Neural progenitor cell (in vitro differentiated cells): ENCODE measurements around the gene DOK4. TPM values are rescaled to one million over a fixed set of nuclear protein-coding genes. Genes with fewer than 3 reads are reported as not detected.
A peak's percentile ranks its signal among the peaks of the same experiment; 100 is the strongest.

Experiments used
- DNase-seq: peaks from one replicate; pipeline ENCODE4 v3.0.0-alpha.2; 2016; ENCODE audit warnings: low spot score
- H2AFZ ChIP-seq: fragments of 200-600 bp; sonication (generic); replicated peaks from 2 replicates; pipeline ENCODE4 v1.6.1; 2016; ENCODE audit warnings: antibody characterized with exemption
- H3F3A ChIP-seq: fragments of 200-600 bp; sonication (generic); 2 replicates; pipeline ENCODE4 v1.6.1; 2016; ENCODE audit warnings: antibody characterized with exemption, low read depth
- H3K27ac ChIP-seq: fragments of 200-600 bp; sonication (generic); 2 replicates; pipeline ENCODE4 v1.5.1; 2016; ENCODE audit warnings: mild to moderate bottlenecking
- H3K27me3 ChIP-seq: fragments of 200-600 bp; sonication (generic); 2 replicates; pipeline ENCODE4 v1.6.1; 2016; ENCODE audit warnings: mild to moderate bottlenecking, moderate library complexity
- H3K36me3 ChIP-seq: fragments of 200-600 bp; sonication (generic); 2 replicates; pipeline ENCODE4 v1.5.1; 2016
- H3K4me1 ChIP-seq: fragments of 200-600 bp; sonication (generic); 2 replicates; pipeline ENCODE4 v1.6.1; 2016; ENCODE audit warnings: mixed run types
- H3K4me2 ChIP-seq: fragments of 200-600 bp; sonication (generic); 2 replicates; pipeline ENCODE4 v1.6.1; 2016
- H3K4me3 ChIP-seq: fragments of 200-600 bp; sonication (generic); 2 replicates; pipeline ENCODE4 v1.5.1; 2016
- H3K79me2 ChIP-seq: fragments of 200-600 bp; sonication (generic); 2 replicates; pipeline ENCODE4 v1.6.1; 2016; ENCODE audit warnings: low read depth
- H3K9ac ChIP-seq: fragments of 200-600 bp; sonication (generic); 2 replicates; pipeline ENCODE4 v1.6.1; 2016
- H3K9me3 ChIP-seq: fragments of 200-600 bp; sonication (generic); 2 replicates; pipeline ENCODE4 v1.5.1; 2016; ENCODE audit warnings: low read depth
- H4K20me1 ChIP-seq: fragments of 200-600 bp; sonication (generic); 2 replicates; pipeline ENCODE4 v1.6.1; 2016; ENCODE audit warnings: low read depth
- H3K27ac Mint-ChIP-seq: 3 replicates; pipeline ENCODE4 v1.8.0; 2021; ENCODE audit warnings: mixed read lengths
- H3K27me3 Mint-ChIP-seq: 2 replicates; pipeline ENCODE4 v1.8.0; 2022; ENCODE audit warnings: low read depth, mild to moderate bottlenecking, inconsistent platforms, moderate library complexity, mixed read lengths; ENCODE audit not compliant: insufficient read depth
- H3K36me3 Mint-ChIP-seq: 3 replicates; pipeline ENCODE4 v1.8.0; 2021; ENCODE audit warnings: mixed read lengths
- H3K4me1 Mint-ChIP-seq: 3 replicates; pipeline ENCODE4 v1.8.0; 2021; ENCODE audit warnings: mixed read lengths
- H3K4me3 Mint-ChIP-seq: 3 replicates; pipeline ENCODE4 v1.8.0; 2021; ENCODE audit warnings: mild to moderate bottlenecking, moderate library complexity, mixed read lengths
- H3K9me3 Mint-ChIP-seq: 3 replicates; pipeline ENCODE4 v1.8.0; 2020; ENCODE audit warnings: mixed read lengths
- EZH2 ChIP-seq: fragments of 200-600 bp; sonication (generic); IDR thresholded peaks from 2 replicates; pipeline ENCODE4 v1.6.1; 2017; ENCODE audit warnings: antibody characterized with exemption, mild to moderate bottlenecking, moderate library complexity
- EZH2phosphoT487 ChIP-seq: fragments of 200-600 bp; sonication (generic); IDR thresholded peaks from 2 replicates; pipeline ENCODE4 v1.6.1; 2017; ENCODE audit warnings: antibody characterized with exemption
- total RNA-seq: library from RNA; depleted of rRNA; stranded (reverse); fragments of >200 nt; gene quantifications from 2 replicates; pipeline ENCODE4 v1.2.3, GENCODE V29; 2015; ENCODE audit warnings: low replicate concordance
- TF ChIP-seq, protein P1 (sequence below): fragments of 200-600 bp; sonication (generic); IDR thresholded peaks from 2 replicates; pipeline ENCODE4 v1.5.1; 2017; ENCODE audit warnings: antibody characterized with exemption, mild to moderate bottlenecking

The DOK4 gene
- total RNA-seq, 1 donor from 2014 or later, result 10.5 TPM

DNA sequence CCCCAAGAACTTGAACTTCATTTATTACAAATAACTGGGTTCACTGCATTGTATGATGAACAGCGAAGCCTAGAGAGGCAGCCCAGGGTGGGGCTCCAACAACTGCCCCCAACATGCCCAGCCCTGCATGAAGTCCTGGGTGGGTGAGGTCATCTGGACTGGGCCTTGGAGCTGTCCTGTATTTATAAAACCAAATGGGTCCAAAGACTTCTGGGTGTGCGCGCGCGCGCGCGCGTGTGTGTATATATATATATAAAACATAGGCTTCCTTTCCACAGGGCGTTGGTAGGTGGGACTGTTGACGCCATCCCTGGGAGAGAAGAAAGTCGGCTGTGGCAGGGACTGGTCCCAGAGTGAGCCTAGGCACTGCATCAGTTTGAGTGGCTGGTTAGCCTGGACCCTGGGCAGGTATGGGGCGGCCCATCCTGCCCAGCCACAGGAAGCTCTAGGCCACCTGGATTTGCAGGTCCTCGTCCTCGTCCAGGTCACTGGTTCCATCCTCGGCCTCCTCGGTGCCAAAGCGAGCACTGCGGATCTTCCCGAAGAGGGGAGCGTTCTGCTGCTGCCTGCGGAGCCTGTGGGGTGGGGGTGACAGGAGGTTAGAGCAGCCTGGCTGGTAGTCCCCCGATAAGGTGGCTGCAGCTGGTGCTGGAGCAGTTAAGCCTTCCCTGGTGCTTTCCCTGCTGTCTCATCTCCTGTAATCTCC is 26.2 kb upstream of the DOK4 start:
- Mint-ChIP-seq H3K4me1 (peaks cover 22% of the 10 kb centered on the region), H3K4me3 (no peak overlapping the region), H3K36me3 (peaks cover 5% of the 10 kb centered on the region), H3K9me3 (no peaks in the 10 kb centered on the region), H3K27me3 (peaks cover 8% of the 10 kb centered on the region), H3K27ac (peak overlapping the region; percentile 37)
- no peak for TF ChIP-seq EZH2phosphoT487
- TF ChIP-seq, protein P1, sequence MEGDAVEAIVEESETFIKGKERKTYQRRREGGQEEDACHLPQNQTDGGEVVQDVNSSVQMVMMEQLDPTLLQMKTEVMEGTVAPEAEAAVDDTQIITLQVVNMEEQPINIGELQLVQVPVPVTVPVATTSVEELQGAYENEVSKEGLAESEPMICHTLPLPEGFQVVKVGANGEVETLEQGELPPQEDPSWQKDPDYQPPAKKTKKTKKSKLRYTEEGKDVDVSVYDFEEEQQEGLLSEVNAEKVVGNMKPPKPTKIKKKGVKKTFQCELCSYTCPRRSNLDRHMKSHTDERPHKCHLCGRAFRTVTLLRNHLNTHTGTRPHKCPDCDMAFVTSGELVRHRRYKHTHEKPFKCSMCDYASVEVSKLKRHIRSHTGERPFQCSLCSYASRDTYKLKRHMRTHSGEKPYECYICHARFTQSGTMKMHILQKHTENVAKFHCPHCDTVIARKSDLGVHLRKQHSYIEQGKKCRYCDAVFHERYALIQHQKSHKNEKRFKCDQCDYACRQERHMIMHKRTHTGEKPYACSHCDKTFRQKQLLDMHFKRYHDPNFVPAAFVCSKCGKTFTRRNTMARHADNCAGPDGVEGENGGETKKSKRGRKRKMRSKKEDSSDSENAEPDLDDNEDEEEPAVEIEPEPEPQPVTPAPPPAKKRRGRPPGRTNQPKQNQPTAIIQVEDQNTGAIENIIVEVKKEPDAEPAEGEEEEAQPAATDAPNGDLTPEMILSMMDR, result no peak
- TF ChIP-seq EZH2, result no peak
- Histone ChIP-seq H3F3A (peaks cover 5% of the 10 kb centered on the region), H3K36me3 (no peaks in the 10 kb centered on the region), H3K4me1 (peaks cover 8% of the 10 kb centered on the region), H3K9ac (no peak overlapping the region), H3K27ac (no peak overlapping the region), H2AFZ (no peak overlapping the region), H3K27me3 (no peaks in the 10 kb centered on the region), H3K79me2 (no peaks in the 10 kb centered on the region), H3K4me2 (no peak overlapping the region), H4K20me1 (no peaks in the 10 kb centered on the region), H3K9me3 (no peaks in the 10 kb centered on the region), H3K4me3 (no peak overlapping the region)
- DNase-seq, result no peak

DNA sequence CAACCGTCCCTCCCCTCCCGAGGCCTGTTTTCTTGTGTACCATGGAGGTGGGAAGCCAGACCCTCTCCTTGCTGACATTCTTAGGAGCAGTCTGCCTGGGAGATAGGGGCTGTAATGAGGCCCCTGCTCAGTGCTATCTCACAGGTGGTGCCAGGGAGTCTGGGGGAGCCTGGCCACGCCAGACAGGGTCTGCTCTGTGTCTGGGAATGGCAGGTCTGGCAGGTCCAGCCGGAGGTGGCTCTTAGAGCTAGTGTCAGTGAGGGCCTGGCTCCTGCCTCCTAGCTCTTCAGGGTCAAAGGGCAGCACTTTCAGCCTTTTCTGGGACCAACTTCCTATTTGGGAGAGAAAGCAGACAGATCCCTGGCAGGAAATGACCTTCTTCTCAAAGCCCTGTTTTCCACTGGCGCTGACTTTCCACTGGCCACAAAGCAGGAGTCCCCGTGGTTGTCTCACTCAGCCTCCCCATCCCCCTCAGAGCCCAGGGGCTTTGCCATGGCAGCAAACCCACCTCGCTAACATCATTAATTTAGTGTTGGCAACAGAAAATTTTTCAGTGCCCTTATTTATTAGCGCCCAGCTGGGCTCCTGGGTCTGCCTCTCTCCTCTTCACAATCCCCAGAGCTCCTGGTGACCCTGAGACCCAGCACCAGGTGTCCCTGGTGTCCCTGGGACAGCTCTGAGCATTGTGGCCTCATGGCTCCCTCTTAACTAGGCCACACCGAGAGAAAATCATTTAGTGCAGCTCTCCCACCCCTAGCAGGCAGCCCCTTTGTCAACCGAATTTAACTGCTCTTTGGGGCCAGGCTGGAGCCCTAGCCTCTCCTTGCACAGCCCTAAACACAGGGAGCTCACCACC is 24.0 kb upstream of the DOK4 start:
- Mint-ChIP-seq H3K4me1 (peaks cover 31% of the 10 kb centered on the region), H3K36me3 (peaks cover 2% of the 10 kb centered on the region), H3K9me3 (no peaks in the 10 kb centered on the region), H3K4me3 (no peak overlapping the region), H3K27ac (peak overlapping the region; percentile 39), H3K27me3 (peaks cover 10% of the 10 kb centered on the region)
- no peak for DNase-seq
- H3K4me2 ChIP-seq, result no peak overlapping the region
- no peak overlapping the region for H2AFZ ChIP-seq
- no peak overlapping the region for H3K27ac ChIP-seq
- no peaks in the 10 kb centered on the region for H3K79me2 ChIP-seq
- H3F3A ChIP-seq, result peaks cover 5% of the 10 kb centered on the region
- no peaks in the 10 kb centered on the region for H3K36me3 ChIP-seq
- H3K27me3 ChIP-seq, result no peaks in the 10 kb centered on the region
- H3K4me3 ChIP-seq, result no peak overlapping the region
- peaks cover 11% of the 10 kb centered on the region for H3K4me1 ChIP-seq
- no peak for TF ChIP-seq EZH2phosphoT487
- no peak for TF ChIP-seq EZH2
- TF ChIP-seq, protein P1, result no peak
- no peak overlapping the region for H3K9ac ChIP-seq
- H3K9me3 ChIP-seq, result no peaks in the 10 kb centered on the region
- no peaks in the 10 kb centered on the region for H4K20me1 ChIP-seq

DNA sequence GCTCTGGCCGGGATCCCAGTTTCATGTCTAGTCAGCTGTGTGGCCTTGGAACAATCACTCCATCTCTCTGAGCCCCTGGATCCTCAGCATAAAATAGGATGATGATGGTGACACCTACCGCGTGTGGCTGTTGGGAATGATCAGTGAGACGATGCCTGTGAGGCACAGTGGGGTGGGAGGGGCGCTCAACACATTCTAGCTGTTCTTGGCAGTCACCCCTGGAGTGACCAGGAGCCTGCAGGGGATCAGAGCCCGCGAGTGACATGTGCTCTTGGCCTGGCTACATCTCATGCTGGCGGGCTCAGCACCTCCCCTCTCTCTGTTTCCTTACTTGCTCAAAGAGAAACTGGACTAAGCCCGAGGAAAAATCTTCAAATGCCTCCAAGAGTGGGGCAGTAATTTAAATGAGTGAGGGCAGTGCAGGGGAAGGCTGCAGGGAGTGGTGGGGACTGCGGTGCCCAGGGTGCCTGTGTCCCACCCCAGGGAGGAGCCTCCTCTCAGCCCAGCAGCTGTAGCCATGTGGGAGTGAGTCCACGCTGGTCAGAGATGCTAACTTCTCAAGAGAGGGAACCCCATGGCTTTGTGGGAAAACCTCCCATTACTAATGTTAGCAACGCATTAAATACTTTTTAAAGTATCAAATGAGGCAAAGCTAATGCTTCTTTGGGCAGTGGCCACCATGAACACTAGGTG is 23.1 kb upstream of the DOK4 start:
- H3K4me3 Mint-ChIP-seq, result no peak overlapping the region
- H3K79me2 ChIP-seq, result no peaks in the 10 kb centered on the region
- no peak overlapping the region for H3K27ac ChIP-seq
- H3K9me3 ChIP-seq, result no peaks in the 10 kb centered on the region
- no peak overlapping the region for H3K9ac ChIP-seq
- H3K36me3 ChIP-seq, result no peaks in the 10 kb centered on the region
- H3K9me3 Mint-ChIP-seq, result no peaks in the 10 kb centered on the region
- H3K4me2 ChIP-seq, result no peak overlapping the region
- H3K36me3 Mint-ChIP-seq, result peaks cover 2% of the 10 kb centered on the region
- H3K4me1 Mint-ChIP-seq, result peaks cover 31% of the 10 kb centered on the region
- DNase-seq, result no peak
- peaks cover 11% of the 10 kb centered on the region for H3K4me1 ChIP-seq
- H2AFZ ChIP-seq, result no peak overlapping the region
- no peaks in the 10 kb centered on the region for H4K20me1 ChIP-seq
- peaks cover 10% of the 10 kb centered on the region for H3K27me3 Mint-ChIP-seq
- peak overlapping the region; percentile 42 for H3K27ac Mint-ChIP-seq
- H3F3A ChIP-seq, result peaks cover 5% of the 10 kb centered on the region
- no peaks in the 10 kb centered on the region for H3K27me3 ChIP-seq
- TF ChIP-seq, protein P1, result no peak
- TF ChIP-seq EZH2 (no peak), EZH2phosphoT487 (no peak)
- no peak overlapping the region for H3K4me3 ChIP-seq
